Right atrium auricular region (tissue), 2 donors: ENCODE results near the gene VEGFB. TPM values are rescaled to one million over a fixed set of nuclear protein-coding genes. Genes with fewer than 3 reads are reported as not detected.

Experiments used
- DNase-seq: peaks from one replicate; pipeline ENCODE4 v3.0.0-alpha.2; 2019; ENCODE audit warnings: low spot score
- H3K27ac ChIP-seq, 2 donors: fragments of 200-600 bp; sonication (generic); 1 replicate in 1 of 2; 2 replicates in 1 of 2; pipeline ENCODE4 v1.5.1; 2016 to 2019
- H3K27me3 ChIP-seq, 2 donors: fragments of 200-600 bp; sonication (generic); one replicate each; pipeline versions ENCODE4 v1.5.1 to v1.6.0; 2017 to 2019
- H3K36me3 ChIP-seq: fragments of 200-600 bp; sonication (generic); one replicate; pipeline ENCODE4 v1.5.1; 2016
- H3K4me1 ChIP-seq, 2 donors: fragments of 200-600 bp; sonication (generic); one replicate each; pipeline versions ENCODE4 v1.5.1 to v1.6.0; 2017 to 2019
- H3K4me3 ChIP-seq, 2 donors: fragments of 200-600 bp; sonication (generic); 1 replicate in 1 of 2; 2 replicates in 1 of 2; pipeline ENCODE4 v1.5.1; 2017 to 2019; ENCODE audit warnings: mild to moderate bottlenecking in 1 of 2, moderate library complexity in 1 of 2
- H3K9me3 ChIP-seq, 2 donors: fragments of 200-600 bp; sonication (generic); one replicate each; pipeline ENCODE4 v1.5.1; 2019
- CTCF ChIP-seq, 2 donors: fragments of 200-600 bp; sonication (generic); IDR thresholded peaks; one replicate each; pipeline ENCODE4 v1.5.1; 2019; ENCODE audit warnings: antibody characterized with exemption in 2 of 2
- total RNA-seq, 2 donors: library from RNA; depleted of rRNA; stranded (reverse); fragments of >200 nt; gene quantifications; one replicate each; pipeline ENCODE4 v1.1.0, GENCODE V29; 2016

Gene VEGFB
- total RNA-seq, 2 donors from 2014 or later = 153 to 201 TPM

GRCh38 chr11:64204464-64204989, 29.9 kb upstream of the VEGFB start:
- Histone ChIP-seq H3K4me1 (peaks cover 0 to 38% of the 10 kb centered on the region in 2 donors), H3K36me3 (peaks cover 60% of the 10 kb centered on the region), H3K4me3 (no peak overlapping the region), H3K27ac (no peak overlapping the region), H3K27me3 (no peaks in the 10 kb centered on the region), H3K9me3 (no peaks in the 10 kb centered on the region)
- TF ChIP-seq CTCF (IDR thresholded peaks at IDR 0.05) = peak; percentile 63 to 83
- peak; percentile 92 for DNase-seq

- no peak for DNase-seq
- Histone ChIP-seq H3K27ac (peak within 1 kb of the TSS; percentile 84 to 92), H3K9me3 (no peaks in the 10 kb centered on the region), H3K27me3 (no peaks in the 10 kb centered on the region), H3K36me3 (peaks cover 39% of the 10 kb centered on the region), H3K4me1 (peaks cover 0 to 38% of the 10 kb centered on the region in 2 donors), H3K4me3 (peak within 1 kb of the TSS; percentile 43 to 49)
- TF ChIP-seq CTCF (IDR thresholded peaks at IDR 0.05) = no peak
Observed at GRCh38 chr11:64206457-64207255, 27.7 kb upstream of the VEGFB start, which contains the start of gene FERMT3. Gene FERMT3, plus strand, starts transcription at chr11:64206721. Its CDS starts 644 bp downstream, at chr11:64207365.

- Histone ChIP-seq H3K27ac (peak overlapping the region; percentile 84 to 92), H3K27me3 (no peaks in the 10 kb centered on the region)
- TF ChIP-seq CTCF (IDR thresholded peaks at IDR 0.05) = no peak
Observed at GRCh38 chr11:64207256-64208085, 26.9 kb upstream of the VEGFB start.

GRCh38 chr11:64208086-64208795, 26.1 kb upstream of the VEGFB start:
- H3K4me1 ChIP-seq = peaks cover 0 to 38% of the 10 kb centered on the region in 2 donors

More at GRCh38 chr11:64207256-64208085, 26.9 kb upstream of the VEGFB start:
- no peaks in the 10 kb centered on the region for H3K9me3 ChIP-seq
- H3K4me3 ChIP-seq = peak overlapping the region; percentile 43 to 49
- peaks cover 0 to 38% of the 10 kb centered on the region in 2 donors for H3K4me1 ChIP-seq
- peaks cover 35% of the 10 kb centered on the region for H3K36me3 ChIP-seq
- peak; percentile 87 for DNase-seq

More at GRCh38 chr11:64208086-64208795, 26.1 kb upstream of the VEGFB start:
- TF ChIP-seq CTCF (IDR thresholded peaks at IDR 0.05) = no peak
- DNase-seq = no peak
- no peaks in the 10 kb centered on the region for H3K27me3 ChIP-seq
- peak overlapping the region; percentile 84 to 92 for H3K27ac ChIP-seq
- H3K36me3 ChIP-seq = peaks cover 27% of the 10 kb centered on the region
- H3K4me3 ChIP-seq = peak overlapping the region; percentile 43 to 49
- no peaks in the 10 kb centered on the region for H3K9me3 ChIP-seq
